Measurements from ENCODE around the gene SIL1. TPM values are rescaled to one million over a fixed set of nuclear protein-coding genes. Genes with fewer than 3 reads are reported as not detected.

The SIL1 gene
- polyA plus RNA-seq, 1 donor (not counting 4 experiments of a cell fraction or from before 2014, with no cell fraction given) = 45.4 TPM

GRCh38 chr5:138951091-138951985, 246.8 kb downstream of the SIL1 start:
- Histone ChIP-seq H3K9ac (ENCODE audit: control insufficient read depth, extremely low read depth, insufficient read depth, low read length) (no peak overlapping the region), H3K27ac (ENCODE audit: control insufficient read depth, insufficient read depth, low read length) (no peak overlapping the region), H3K79me2 (ENCODE audit: control insufficient read depth, insufficient read depth, low read length) (no peaks in the 10 kb centered on the region), H3K4me3 (ENCODE audit: control insufficient read depth in 2 of 3, extremely low read depth in 1 of 3, insufficient read depth in 2 of 3, low read depth in 1 of 3, low read length in 3 of 3) (no peak overlapping the region), H3K9me1 (ENCODE audit: control insufficient read depth, extremely low read depth, insufficient read depth, low read length) (no peaks in the 10 kb centered on the region), H4K20me1 (ENCODE audit: control insufficient read depth, extremely low read depth, insufficient read depth, low read length) (peaks cover 4% of the 10 kb centered on the region), H3K27me3 (ENCODE audit: control insufficient read depth, extremely low read depth, insufficient read depth, low read length) (no peaks in the 10 kb centered on the region), H3K9me3 (ENCODE audit: control insufficient read depth, low read depth, low read length) (no peaks in the 10 kb centered on the region), H3K4me2 (ENCODE audit: control insufficient read depth, extremely low read depth, insufficient read depth, low read depth, low read length) (no peak overlapping the region), H3K36me3 (ENCODE audit: control insufficient read depth in 2 of 2, extremely low read depth in 1 of 2, insufficient read depth in 2 of 2, low read length in 2 of 2) (peaks cover 1 to 7% of the 10 kb centered on the region in 2 experiments), H3K4me1 (ENCODE audit: control insufficient read depth, extremely low read depth, insufficient read depth, low read length) (peaks cover 10% of the 10 kb centered on the region), H2AFZ (ENCODE audit: control insufficient read depth, low read length) (no peak overlapping the region)
- dilution Hi-C loops (cut with MboI; ENCODE audit: extremely low pct_ligation_motif_present, low sequenced_read_pairs) = no loop called here
- no peak for DNase-seq (ENCODE audit: low read depth, low spot score)
- TF ChIP-seq EZH2 (IDR thresholded peaks at IDR 0.05; ENCODE audit: low read length) (no peak), CTCF (optimal IDR thresholded peaks at IDR 0.05 in 1 of 3, IDR thresholded peaks at IDR 0.05 in 1 of 3, conservative IDR thresholded peaks at IDR 0.05 in 1 of 3; ENCODE audit: extremely low read depth in 1 of 3, insufficient read depth in 2 of 3, low read length in 3 of 3) (no peak)
- no peak for FAIRE-seq

- Histone ChIP-seq H3K4me2 (ENCODE audit: control insufficient read depth, extremely low read depth, insufficient read depth, low read depth, low read length) (no peak overlapping the region), H3K79me2 (ENCODE audit: control insufficient read depth, insufficient read depth, low read length) (no peaks in the 10 kb centered on the region), H3K9ac (ENCODE audit: control insufficient read depth, extremely low read depth, insufficient read depth, low read length) (no peak overlapping the region), H3K9me1 (ENCODE audit: control insufficient read depth, extremely low read depth, insufficient read depth, low read length) (no peaks in the 10 kb centered on the region), H3K4me1 (ENCODE audit: control insufficient read depth, extremely low read depth, insufficient read depth, low read length) (peaks cover 10% of the 10 kb centered on the region), H3K9me3 (ENCODE audit: control insufficient read depth, low read depth, low read length) (no peaks in the 10 kb centered on the region), H3K27me3 (ENCODE audit: control insufficient read depth, extremely low read depth, insufficient read depth, low read length) (no peaks in the 10 kb centered on the region), H4K20me1 (ENCODE audit: control insufficient read depth, extremely low read depth, insufficient read depth, low read length) (peaks cover 4% of the 10 kb centered on the region), H3K4me3 (ENCODE audit: control insufficient read depth in 2 of 3, extremely low read depth in 1 of 3, insufficient read depth in 2 of 3, low read depth in 1 of 3, low read length in 3 of 3) (no peak overlapping the region), H3K36me3 (ENCODE audit: control insufficient read depth in 2 of 2, extremely low read depth in 1 of 2, insufficient read depth in 2 of 2, low read length in 2 of 2) (peaks cover 1 to 4% of the 10 kb centered on the region in 2 experiments), H2AFZ (ENCODE audit: control insufficient read depth, low read length) (no peak overlapping the region), H3K27ac (ENCODE audit: control insufficient read depth, insufficient read depth, low read length) (no peak overlapping the region)
- DNase-seq (ENCODE audit: low read depth, low spot score) (no peak), FAIRE-seq (no peak)
- dilution Hi-C loops (cut with MboI; ENCODE audit: extremely low pct_ligation_motif_present, low sequenced_read_pairs) = no loop called here
- TF ChIP-seq CTCF (optimal IDR thresholded peaks at IDR 0.05 in 1 of 3, IDR thresholded peaks at IDR 0.05 in 1 of 3, conservative IDR thresholded peaks at IDR 0.05 in 1 of 3; ENCODE audit: extremely low read depth in 1 of 3, insufficient read depth in 2 of 3, low read length in 3 of 3) (no peak), EZH2 (IDR thresholded peaks at IDR 0.05; ENCODE audit: low read length) (no peak)
Measured at GRCh38 chr5:138950421-138951031, 247.6 kb downstream of the SIL1 start.
